ENCODE data around the gene YTHDF1. TPM values are rescaled to one million over a fixed set of nuclear protein-coding genes. Genes with fewer than 3 reads are reported as not detected.

Gene YTHDF1
- total RNA-seq, 2 donors from 2014 or later, result 64.9 to 73.2 TPM

DNA sequence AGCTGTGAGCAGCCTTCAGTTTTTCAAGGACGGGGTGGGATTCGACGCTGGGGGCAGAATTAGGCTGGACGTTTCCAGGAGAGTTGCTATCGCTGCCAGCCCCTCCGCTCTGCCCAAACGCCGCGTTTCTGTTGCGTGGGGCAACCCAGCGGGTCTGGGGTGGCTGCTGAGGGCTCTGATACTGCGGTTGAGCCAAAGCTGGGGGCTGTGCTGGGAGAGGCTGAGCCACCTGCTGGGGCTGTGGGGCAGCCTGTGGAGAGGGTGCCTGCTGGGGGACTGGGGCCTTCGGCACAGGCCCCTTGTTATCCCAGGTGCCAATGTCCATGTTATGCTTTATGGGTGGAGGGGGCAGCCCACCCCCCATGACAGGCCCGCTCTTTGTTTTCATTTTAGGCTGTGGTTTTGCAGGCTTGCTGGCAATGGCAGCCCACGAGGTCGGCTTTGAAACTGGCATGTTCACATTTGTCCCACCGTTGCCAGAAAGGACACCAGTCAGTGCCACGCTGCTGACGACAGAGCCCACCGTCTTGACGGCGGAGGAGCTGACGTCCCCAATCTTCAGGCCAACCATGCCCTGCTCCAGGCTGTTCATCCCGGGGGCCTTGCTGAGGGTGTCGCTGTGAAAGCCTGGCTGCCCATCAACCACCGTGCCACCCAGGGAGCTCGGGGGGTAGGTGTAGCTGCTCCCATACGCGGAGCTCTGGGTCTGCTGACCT lies 13.0 kb downstream of the YTHDF1 start:
- Mint-ChIP-seq H3K4me1 (peaks cover 3% of the 10 kb centered on the region), H3K9me3 (no peaks in the 10 kb centered on the region), H3K36me3 (ENCODE audit: low read depth) (peaks cover 86% of the 10 kb centered on the region), H3K4me3 (no peak overlapping the region), H3K27ac (no peak overlapping the region), H3K27me3 (ENCODE audit: insufficient read depth) (no peaks in the 10 kb centered on the region)
- TF ChIP-seq, protein P1, sequence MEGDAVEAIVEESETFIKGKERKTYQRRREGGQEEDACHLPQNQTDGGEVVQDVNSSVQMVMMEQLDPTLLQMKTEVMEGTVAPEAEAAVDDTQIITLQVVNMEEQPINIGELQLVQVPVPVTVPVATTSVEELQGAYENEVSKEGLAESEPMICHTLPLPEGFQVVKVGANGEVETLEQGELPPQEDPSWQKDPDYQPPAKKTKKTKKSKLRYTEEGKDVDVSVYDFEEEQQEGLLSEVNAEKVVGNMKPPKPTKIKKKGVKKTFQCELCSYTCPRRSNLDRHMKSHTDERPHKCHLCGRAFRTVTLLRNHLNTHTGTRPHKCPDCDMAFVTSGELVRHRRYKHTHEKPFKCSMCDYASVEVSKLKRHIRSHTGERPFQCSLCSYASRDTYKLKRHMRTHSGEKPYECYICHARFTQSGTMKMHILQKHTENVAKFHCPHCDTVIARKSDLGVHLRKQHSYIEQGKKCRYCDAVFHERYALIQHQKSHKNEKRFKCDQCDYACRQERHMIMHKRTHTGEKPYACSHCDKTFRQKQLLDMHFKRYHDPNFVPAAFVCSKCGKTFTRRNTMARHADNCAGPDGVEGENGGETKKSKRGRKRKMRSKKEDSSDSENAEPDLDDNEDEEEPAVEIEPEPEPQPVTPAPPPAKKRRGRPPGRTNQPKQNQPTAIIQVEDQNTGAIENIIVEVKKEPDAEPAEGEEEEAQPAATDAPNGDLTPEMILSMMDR (conservative IDR thresholded peaks at IDR 0.05), result no peak
- Histone ChIP-seq H3K4me3 (ENCODE audit: low read length) (no peak overlapping the region), H3K27ac (ENCODE audit: low read depth, low read length) (no peak overlapping the region), H3K9ac (ENCODE audit: extremely low read depth, low read length, poor library complexity, severe bottlenecking) (no peak overlapping the region), H3K4me1 (ENCODE audit: control insufficient read depth, insufficient read depth, low read length) (no peaks in the 10 kb centered on the region), H3K9me3 (ENCODE audit: control insufficient read depth, low read length) (no peaks in the 10 kb centered on the region), H3K36me3 (ENCODE audit: control insufficient read depth, insufficient read depth, low read length) (peaks cover 92% of the 10 kb centered on the region), H3K27me3 (ENCODE audit: control insufficient read depth, insufficient read depth, low read length, poor library complexity, severe bottlenecking) (no peaks in the 10 kb centered on the region)
- DNase-seq, result no peak
- WGBS, 2 experiments (ENCODE audit: insufficient coverage in 1 of 2, insufficient read length in 1 of 2), result 95 to 96% methylated on average over 15 to 29 of the region's 29 CpGs

DNA sequence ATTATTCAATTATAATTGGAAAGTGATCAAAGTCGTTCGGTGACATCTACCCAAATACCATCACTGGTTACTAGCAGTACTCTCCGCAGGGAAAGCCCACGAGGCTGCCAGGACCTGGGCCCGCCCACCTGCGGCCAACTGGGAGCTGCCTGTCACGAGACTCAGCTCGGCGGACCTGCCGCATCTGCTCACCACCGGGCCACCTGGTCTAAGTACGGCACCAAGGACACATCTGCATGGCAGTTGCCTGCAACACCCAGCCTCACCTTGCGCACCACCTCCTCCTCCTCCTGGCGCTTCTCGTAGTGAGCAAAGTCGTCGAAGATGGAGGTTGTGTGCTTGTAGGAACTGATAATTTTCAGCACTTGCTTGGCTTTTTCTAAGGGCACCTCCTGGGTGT lies 13.9 kb downstream of the YTHDF1 start:
- H3K36me3 Mint-ChIP-seq (ENCODE audit: low read depth), result peaks cover 85% of the 10 kb centered on the region
- H3K4me1 ChIP-seq (ENCODE audit: control insufficient read depth, insufficient read depth, low read length), result no peaks in the 10 kb centered on the region
- no peak for DNase-seq
- H3K4me1 Mint-ChIP-seq, result peaks cover 3% of the 10 kb centered on the region
- TF ChIP-seq, protein P1 (conservative IDR thresholded peaks at IDR 0.05), result no peak
- H3K27me3 Mint-ChIP-seq (ENCODE audit: insufficient read depth), result no peaks in the 10 kb centered on the region
- H3K27ac Mint-ChIP-seq, result no peak overlapping the region
- H3K9me3 ChIP-seq (ENCODE audit: control insufficient read depth, low read length), result no peaks in the 10 kb centered on the region
- peaks cover 93% of the 10 kb centered on the region for H3K36me3 ChIP-seq (ENCODE audit: control insufficient read depth, insufficient read depth, low read length)
- H3K9ac ChIP-seq (ENCODE audit: extremely low read depth, low read length, poor library complexity, severe bottlenecking), result no peak overlapping the region
- no peak overlapping the region for H3K4me3 Mint-ChIP-seq
- no peak overlapping the region for H3K4me3 ChIP-seq (ENCODE audit: low read length)
- no peaks in the 10 kb centered on the region for H3K9me3 Mint-ChIP-seq
- no peaks in the 10 kb centered on the region for H3K27me3 ChIP-seq (ENCODE audit: control insufficient read depth, insufficient read depth, low read length, poor library complexity, severe bottlenecking)
- 94 to 96% methylated on average over 5 to 17 of the region's 17 CpGs for WGBS, 2 experiments (ENCODE audit: insufficient coverage in 1 of 2, insufficient read length in 1 of 2)
- no peak overlapping the region for H3K27ac ChIP-seq (ENCODE audit: low read depth, low read length)

DNA sequence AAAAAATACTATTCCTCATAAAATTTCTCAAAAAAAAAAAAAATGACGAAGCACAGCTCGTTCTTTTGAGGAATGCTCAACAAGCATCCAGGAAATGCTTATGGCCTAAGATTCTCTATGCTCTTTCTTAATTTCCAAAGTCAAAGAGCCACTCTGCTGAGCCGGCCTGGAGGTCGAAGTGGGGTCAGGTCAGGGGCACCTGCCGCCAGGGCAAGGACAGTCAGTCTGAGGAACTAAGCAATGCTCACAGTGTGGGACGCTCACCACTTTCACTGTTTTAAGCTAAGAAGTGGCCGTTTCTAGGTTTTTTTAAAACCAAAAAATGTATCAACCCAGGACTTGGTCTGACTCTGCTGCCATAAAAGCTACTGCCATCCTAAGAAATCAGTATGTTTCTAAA lies 17.3 kb downstream of the YTHDF1 start:
- Mint-ChIP-seq H3K4me1 (peaks cover 7% of the 10 kb centered on the region), H3K4me3 (no peak overlapping the region), H3K9me3 (no peaks in the 10 kb centered on the region), H3K27me3 (ENCODE audit: insufficient read depth) (no peaks in the 10 kb centered on the region), H3K36me3 (ENCODE audit: low read depth) (peaks cover 81% of the 10 kb centered on the region), H3K27ac (no peak overlapping the region)
- Histone ChIP-seq H3K4me1 (ENCODE audit: control insufficient read depth, insufficient read depth, low read length) (no peaks in the 10 kb centered on the region), H3K27me3 (ENCODE audit: control insufficient read depth, insufficient read depth, low read length, poor library complexity, severe bottlenecking) (no peaks in the 10 kb centered on the region), H3K36me3 (ENCODE audit: control insufficient read depth, insufficient read depth, low read length) (peaks cover 94% of the 10 kb centered on the region), H3K4me3 (ENCODE audit: low read length) (no peak overlapping the region), H3K27ac (ENCODE audit: low read depth, low read length) (no peak overlapping the region), H3K9me3 (ENCODE audit: control insufficient read depth, low read length) (no peaks in the 10 kb centered on the region), H3K9ac (ENCODE audit: extremely low read depth, low read length, poor library complexity, severe bottlenecking) (no peak overlapping the region)
- DNase-seq, result no peak
- WGBS, 2 experiments (ENCODE audit: insufficient coverage in 1 of 2, insufficient read length in 1 of 2), result 92 to 93% methylated on average over 3 to 7 of the region's 7 CpGs
- TF ChIP-seq, protein P1 (conservative IDR thresholded peaks at IDR 0.05), result no peak
